Body of pancreas (tissue), 4 donors: ENCODE measurements around the gene TNRC6C.

ENCODE experiments used
- POLR2A ChIP-seq, 3 donors: fragments of 450-650 bp; IDR thresholded peaks; one replicate each; pipeline ENCODE4 v1.6.1; 2016; ENCODE audit warnings: antibody characterized with exemption in 3 of 3, mild to moderate bottlenecking in 2 of 3
- TF ChIP-seq, protein P1 (sequence below), 7 experiments: fragments of 450-650 bp in 4 of 7; fragments of 200-600 bp in 3 of 7; sonication (generic) in 3 of 7; IDR thresholded peaks; one replicate each; pipeline ENCODE4 v1.5.1; 2016 to 2019; ENCODE audit warnings: antibody characterized with exemption in 7 of 7

DNA sequence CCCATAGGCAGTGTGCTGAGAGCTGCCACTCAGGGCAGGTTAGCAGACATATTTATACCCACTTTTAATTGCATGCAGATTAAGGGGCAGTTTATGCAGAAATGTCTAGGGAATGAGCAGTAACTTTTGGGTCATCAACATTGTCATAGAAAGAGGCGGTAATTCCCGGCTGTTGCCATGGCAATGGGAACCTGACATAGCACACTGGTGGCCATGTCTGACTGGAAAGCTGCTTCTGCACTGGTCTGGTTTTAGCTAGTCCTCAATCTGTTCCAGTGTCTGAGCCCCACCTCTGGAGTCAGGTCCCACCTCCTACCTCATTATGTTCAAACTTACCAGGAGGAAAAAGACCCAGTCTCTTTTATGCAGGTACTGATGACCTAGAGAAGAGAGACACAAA lies 31.5 kb upstream of the TNRC6C start:
- TF ChIP-seq, protein P1, sequence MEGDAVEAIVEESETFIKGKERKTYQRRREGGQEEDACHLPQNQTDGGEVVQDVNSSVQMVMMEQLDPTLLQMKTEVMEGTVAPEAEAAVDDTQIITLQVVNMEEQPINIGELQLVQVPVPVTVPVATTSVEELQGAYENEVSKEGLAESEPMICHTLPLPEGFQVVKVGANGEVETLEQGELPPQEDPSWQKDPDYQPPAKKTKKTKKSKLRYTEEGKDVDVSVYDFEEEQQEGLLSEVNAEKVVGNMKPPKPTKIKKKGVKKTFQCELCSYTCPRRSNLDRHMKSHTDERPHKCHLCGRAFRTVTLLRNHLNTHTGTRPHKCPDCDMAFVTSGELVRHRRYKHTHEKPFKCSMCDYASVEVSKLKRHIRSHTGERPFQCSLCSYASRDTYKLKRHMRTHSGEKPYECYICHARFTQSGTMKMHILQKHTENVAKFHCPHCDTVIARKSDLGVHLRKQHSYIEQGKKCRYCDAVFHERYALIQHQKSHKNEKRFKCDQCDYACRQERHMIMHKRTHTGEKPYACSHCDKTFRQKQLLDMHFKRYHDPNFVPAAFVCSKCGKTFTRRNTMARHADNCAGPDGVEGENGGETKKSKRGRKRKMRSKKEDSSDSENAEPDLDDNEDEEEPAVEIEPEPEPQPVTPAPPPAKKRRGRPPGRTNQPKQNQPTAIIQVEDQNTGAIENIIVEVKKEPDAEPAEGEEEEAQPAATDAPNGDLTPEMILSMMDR (IDR thresholded peaks at IDR 0.05): no peak
- TF ChIP-seq POLR2A (IDR thresholded peaks at IDR 0.05): no peak
